Measurements from ENCODE around the gene GREB1.

- TF ChIP-seq, protein P1, sequence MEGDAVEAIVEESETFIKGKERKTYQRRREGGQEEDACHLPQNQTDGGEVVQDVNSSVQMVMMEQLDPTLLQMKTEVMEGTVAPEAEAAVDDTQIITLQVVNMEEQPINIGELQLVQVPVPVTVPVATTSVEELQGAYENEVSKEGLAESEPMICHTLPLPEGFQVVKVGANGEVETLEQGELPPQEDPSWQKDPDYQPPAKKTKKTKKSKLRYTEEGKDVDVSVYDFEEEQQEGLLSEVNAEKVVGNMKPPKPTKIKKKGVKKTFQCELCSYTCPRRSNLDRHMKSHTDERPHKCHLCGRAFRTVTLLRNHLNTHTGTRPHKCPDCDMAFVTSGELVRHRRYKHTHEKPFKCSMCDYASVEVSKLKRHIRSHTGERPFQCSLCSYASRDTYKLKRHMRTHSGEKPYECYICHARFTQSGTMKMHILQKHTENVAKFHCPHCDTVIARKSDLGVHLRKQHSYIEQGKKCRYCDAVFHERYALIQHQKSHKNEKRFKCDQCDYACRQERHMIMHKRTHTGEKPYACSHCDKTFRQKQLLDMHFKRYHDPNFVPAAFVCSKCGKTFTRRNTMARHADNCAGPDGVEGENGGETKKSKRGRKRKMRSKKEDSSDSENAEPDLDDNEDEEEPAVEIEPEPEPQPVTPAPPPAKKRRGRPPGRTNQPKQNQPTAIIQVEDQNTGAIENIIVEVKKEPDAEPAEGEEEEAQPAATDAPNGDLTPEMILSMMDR (conservative IDR thresholded peaks at IDR 0.05; ENCODE audit: low read depth, low read length), result no peak
- no peak for TF ChIP-seq ELK1 (IDR thresholded peaks at IDR 0.05; ENCODE audit: borderline replicate concordance, low read depth, low read length)
- no peak for TF ChIP-seq POLR2A (IDR thresholded peaks at IDR 0.05; ENCODE audit: low read depth, low read length)
- TF ChIP-seq FOS (IDR thresholded peaks at IDR 0.05; ENCODE audit: low read depth, low read length), result no peak
- TF ChIP-seq RFX5 (IDR thresholded peaks at IDR 0.05; ENCODE audit: low read depth, low read length), result no peak
- TF ChIP-seq CHD1 (IDR thresholded peaks at IDR 0.05; ENCODE audit: low read depth, low read length), result no peak
- TF ChIP-seq USF2 (IDR thresholded peaks at IDR 0.05; ENCODE audit: low read depth, low read length), result no peak
Measured at GRCh38 chr2:11680182-11680900, 146.5 kb downstream of the GREB1 start.

Measured in IMR-90 (cell line).